H9 (cell line): ENCODE measurements around the gene ADAM19. TPM values are rescaled to one million over a fixed set of nuclear protein-coding genes. Genes with fewer than 3 reads are reported as not detected.

Experiments
- DNase-seq: peaks from one replicate; pipeline ENCODE4 v3.0.0-alpha.2; 2017
- H2AFZ ChIP-seq: one replicate; pipeline ENCODE4 v1.6.1; 2013; ENCODE audit warnings: mild to moderate bottlenecking, low read length, control low read depth, moderate library complexity
- H2AK5ac ChIP-seq: 2 replicates; pipeline ENCODE4 v1.6.1; 2013; ENCODE audit warnings: low read length, control low read depth, mixed read lengths; ENCODE audit not compliant: insufficient read length
- H2BK120ac ChIP-seq: one replicate; pipeline ENCODE4 v1.6.1; 2013; ENCODE audit warnings: low read depth, mild to moderate bottlenecking, low read length, control low read depth, inconsistent platforms; ENCODE audit not compliant: poor library complexity, severe bottlenecking
- H2BK12ac ChIP-seq: 2 replicates; pipeline ENCODE4 v1.6.1; 2013; ENCODE audit warnings: low read length, control low read depth, mixed read lengths, low read depth; ENCODE audit not compliant: insufficient read length
- H2BK15ac ChIP-seq: 2 replicates; pipeline ENCODE4 v1.6.1; 2013; ENCODE audit warnings: low read depth, low read length, control low read depth
- H2BK20ac ChIP-seq: one replicate; pipeline ENCODE4 v1.6.1; 2013; ENCODE audit warnings: low read depth, mild to moderate bottlenecking, low read length, control low read depth, inconsistent platforms; ENCODE audit not compliant: poor library complexity, severe bottlenecking
- H2BK5ac ChIP-seq: 2 replicates; pipeline ENCODE4 v1.6.1; 2013; ENCODE audit warnings: low read length, control low read depth, mixed read lengths; ENCODE audit not compliant: insufficient read length
- H3K14ac ChIP-seq: 2 replicates; pipeline ENCODE4 v1.6.1; 2013; ENCODE audit warnings: low read length, control low read depth; ENCODE audit not compliant: insufficient read depth
- H3K18ac ChIP-seq: 2 replicates; pipeline ENCODE4 v1.6.1; 2013; ENCODE audit warnings: low read depth, mild to moderate bottlenecking, mixed read lengths, low read length, control low read depth; ENCODE audit not compliant: insufficient read length
- H3K23ac ChIP-seq: 2 replicates; pipeline ENCODE4 v1.6.1; 2013; ENCODE audit warnings: low read length, control low read depth, mixed read lengths, low read depth; ENCODE audit not compliant: insufficient read length
- H3K23me2 ChIP-seq: 2 replicates; pipeline ENCODE4 v1.6.1; 2013; ENCODE audit warnings: low read depth, mild to moderate bottlenecking, mixed read lengths, low read length, control low read depth; ENCODE audit not compliant: insufficient read length, poor library complexity, severe bottlenecking
- H3K27ac ChIP-seq: 2 replicates; pipeline ENCODE4 v1.5.1; 2013; ENCODE audit warnings: low read length, control low read depth, mixed read lengths, low read depth; ENCODE audit not compliant: insufficient read length
- H3K27me3 ChIP-seq: 2 replicates; pipeline ENCODE4 v1.6.1; 2013; ENCODE audit warnings: low read length, control low read depth, inconsistent platforms; ENCODE audit not compliant: insufficient read depth
- H3K4ac ChIP-seq: 2 replicates; pipeline ENCODE4 v1.6.1; 2013; ENCODE audit warnings: low read depth, mild to moderate bottlenecking, control low read depth, inconsistent platforms, low read length, moderate library complexity
- H3K4me1 ChIP-seq: 2 replicates; pipeline ENCODE4 v1.6.1; 2013; ENCODE audit warnings: low read length, control low read depth, inconsistent platforms; ENCODE audit not compliant: insufficient read depth
- H3K4me2 ChIP-seq: 2 replicates; pipeline ENCODE4 v1.6.1; 2013; ENCODE audit warnings: low read length, control low read depth, mixed read lengths; ENCODE audit not compliant: insufficient read length, insufficient read depth
- H3K56ac ChIP-seq: 2 replicates; pipeline ENCODE4 v1.6.1; 2013; ENCODE audit warnings: low read depth, mild to moderate bottlenecking, mixed read lengths, low read length, control low read depth; ENCODE audit not compliant: insufficient read length
- H3K79me1 ChIP-seq: 2 replicates; pipeline ENCODE4 v1.6.1; 2013; ENCODE audit warnings: low read depth, mild to moderate bottlenecking, moderate library complexity, low read length, control low read depth, inconsistent platforms; ENCODE audit not compliant: insufficient read depth, poor library complexity, severe bottlenecking
- H3K79me2 ChIP-seq: 2 replicates; pipeline ENCODE4 v1.6.1; 2013; ENCODE audit warnings: low read length, control low read depth, inconsistent platforms; ENCODE audit not compliant: insufficient read depth
- H3K9ac ChIP-seq: 2 replicates; pipeline ENCODE4 v1.6.1; 2013; ENCODE audit warnings: low read length, control low read depth, mixed read lengths; ENCODE audit not compliant: insufficient read length; ENCODE audit errors: extremely low read depth
- H3K9me3 ChIP-seq: one replicate; pipeline ENCODE4 v1.6.1; 2013; ENCODE audit warnings: low read depth, low read length, inconsistent platforms; ENCODE audit not compliant: control insufficient read depth
- H3T11ph ChIP-seq: one replicate; pipeline ENCODE4 v1.6.1; 2013; ENCODE audit warnings: mild to moderate bottlenecking, low read length, control low read depth, inconsistent platforms
- H4K20me1 ChIP-seq: one replicate; pipeline ENCODE4 v1.6.1; 2013; ENCODE audit not compliant: control insufficient read depth, insufficient read length, insufficient read depth
- H4K5ac ChIP-seq: 2 replicates; pipeline ENCODE4 v1.6.1; 2013; ENCODE audit warnings: low read depth, mild to moderate bottlenecking, mixed read lengths, low read length, control low read depth; ENCODE audit not compliant: insufficient read length
- H4K8ac ChIP-seq: replicated peaks from 2 replicates; pipeline ENCODE4 v1.6.1; 2013; ENCODE audit warnings: low read length, control low read depth, mixed read lengths, low read depth; ENCODE audit not compliant: insufficient read length
- H4K91ac ChIP-seq: 2 replicates; pipeline ENCODE4 v1.6.1; 2013; ENCODE audit warnings: low read depth, mild to moderate bottlenecking, moderate library complexity, mixed read lengths, low read length, control low read depth; ENCODE audit not compliant: insufficient read length
- H3K27ac Mint-ChIP-seq, 3 experiments: 2 replicates in 2 of 3; 3 replicates in 1 of 3; pipeline ENCODE4 v1.8.0; 2020 to 2021; ENCODE audit warnings: mixed read lengths in 3 of 3, mild to moderate bottlenecking in 1 of 3, moderate library complexity in 1 of 3
- H3K27me3 Mint-ChIP-seq: 2 replicates; pipeline ENCODE4 v1.8.0; 2021; ENCODE audit warnings: low read depth, mild to moderate bottlenecking, moderate library complexity, mixed read lengths
- H3K36me3 Mint-ChIP-seq, 3 experiments: 2 replicates in 2 of 3; 3 replicates in 1 of 3; pipeline ENCODE4 v1.8.0; 2020 to 2021; ENCODE audit warnings: low read depth in 3 of 3, mixed read lengths in 3 of 3; ENCODE audit not compliant: insufficient read depth in 1 of 3
- H3K4me1 Mint-ChIP-seq, 2 experiments: 2 replicates each; pipeline ENCODE4 v1.8.0; 2020; ENCODE audit warnings: mixed read lengths in 2 of 2
- H3K4me3 Mint-ChIP-seq, 2 experiments: 2 replicates in 1 of 2; 3 replicates in 1 of 2; pipeline ENCODE4 v1.8.0; 2020 to 2021; ENCODE audit warnings: mild to moderate bottlenecking in 2 of 2, mixed read lengths in 2 of 2, moderate library complexity in 1 of 2
- H3K9me3 Mint-ChIP-seq, 2 experiments: 2 replicates in 1 of 2; 3 replicates in 1 of 2; pipeline ENCODE4 v1.8.0; 2020; ENCODE audit warnings: mild to moderate bottlenecking in 2 of 2, mixed read lengths in 2 of 2, moderate library complexity in 1 of 2
- CTCF ChIP-seq: fragments of 200-600 bp; sonication (generic); conservative IDR thresholded peaks from 3 replicates; pipeline ENCODE4 v1.8.0; 2021; ENCODE audit warnings: antibody characterized with exemption, mild to moderate bottlenecking
- WGBS: extraction: QIAGEN DNeasy Blood & Tissue Kit; methylation state at CpG from one replicate; pipeline ENCODE4 v1.1.7; 2013; ENCODE audit warnings: missing lambda C conversion rate, low lambda C conversion rate, mixed read lengths; ENCODE audit not compliant: insufficient read length; ENCODE audit errors: extremely low coverage; 5-methylcytosine and 5-hydroxymethylcytosine counted together
- total RNA-seq: library from RNA; stranded (reverse); gene quantifications from 2 replicates; pipeline ENCODE4 v1.2.1, GENCODE V29; 2021

Gene ADAM19
- total RNA-seq, 1 experiment from 2014 or later = 9.9 TPM

GRCh38 chr5:157593052-157593757, 17.6 kb upstream of the ADAM19 start:
- no peak overlapping the region for H2BK120ac ChIP-seq
- no CpG with 5 or more reads among the region's 6 CpGs for WGBS
- no peak overlapping the region for H3K23ac ChIP-seq
- H2BK12ac ChIP-seq = no peak overlapping the region
- H3K4ac ChIP-seq = no peak overlapping the region
- no peak overlapping the region for H3K56ac ChIP-seq
- H4K8ac ChIP-seq = no peak overlapping the region
- H3K4me1 Mint-ChIP-seq = no peaks in the 10 kb centered on the region
- H4K5ac ChIP-seq = no peak overlapping the region
- no peaks in the 10 kb centered on the region for H3K4me1 ChIP-seq
- no peaks in the 10 kb centered on the region for H3K23me2 ChIP-seq
- H2AK5ac ChIP-seq = no peak overlapping the region
- no peak overlapping the region for H2BK20ac ChIP-seq
- H3K36me3 Mint-ChIP-seq = peaks cover 0 to 6% (median 0%) of the 10 kb centered on the region in 3 experiments; a peak in 2 of 7 replicates
- no peaks in the 10 kb centered on the region for H3K79me1 ChIP-seq
- no peak overlapping the region for H3K9ac ChIP-seq
- H3K9me3 Mint-ChIP-seq = peaks cover 3% of the 10 kb centered on the region in 2 experiments; a peak in 2 of 5 replicates
- no peaks in the 10 kb centered on the region for H3K27me3 Mint-ChIP-seq
- DNase-seq = no peak
- H3T11ph ChIP-seq = no peak overlapping the region
- no peak overlapping the region for H2AFZ ChIP-seq
- H4K20me1 ChIP-seq = no peaks in the 10 kb centered on the region
- no peak overlapping the region for H2BK15ac ChIP-seq
- no peak for TF ChIP-seq CTCF
- no peak overlapping the region for H3K27ac Mint-ChIP-seq
- no peak overlapping the region for H3K18ac ChIP-seq
- H3K27ac ChIP-seq = no peak overlapping the region
- H2BK5ac ChIP-seq = no peak overlapping the region
- H3K9me3 ChIP-seq = no peaks in the 10 kb centered on the region
- no peaks in the 10 kb centered on the region for H3K27me3 ChIP-seq
- H3K79me2 ChIP-seq = no peaks in the 10 kb centered on the region
- no peak overlapping the region for H4K91ac ChIP-seq
- H3K4me2 ChIP-seq = no peak overlapping the region
- H3K4me3 Mint-ChIP-seq = no peak overlapping the region
- no peak overlapping the region for H3K14ac ChIP-seq
